IMR-90 (cell line): Measurements from ENCODE around the gene NR1D1. TPM values are rescaled to one million over a fixed set of nuclear protein-coding genes. Genes with fewer than 3 reads are reported as not detected.
A peak's percentile ranks its signal among the peaks of the same experiment; 100 is the strongest.

Source experiments
- ATAC-seq: fragments of 200-7000 bp; cut with Tn5 transposase; 2 replicates; pipeline ENCODE4 v1.9.1; 2020; ENCODE audit warnings: low read depth, mild to moderate bottlenecking, moderate library complexity
- BruUV-seq: library from RNA; stranded (reverse); fragments of 400-500 nt; replicated peaks from 2 replicates; lab custom pipeline; 2021; lab: Mats Ljungman, UMichigan
- CTCF ChIA-PET: fragments of 300-600 bp; formaldehyde crosslinking; extraction: SDS; loops from one replicate; lab custom pipeline; 2021; ENCODE audit warnings: antibody characterized with exemption; lab: Yijun Ruan, JAX
- POLR2A ChIA-PET: fragments of 300-600 bp; sonication (Branson Sonifier 250); formaldehyde crosslinking; loops from one replicate; lab custom pipeline; 2022; ENCODE audit warnings: antibody characterized with exemption; ENCODE audit not compliant: unreplicated experiment; lab: Charles Lee
- DNase-seq: peaks from one replicate; pipeline ENCODE4 v3.0.0; 2013
- H2AFZ ChIP-seq: replicated peaks from 2 replicates; pipeline ENCODE3; 2013; ENCODE audit warnings: low read length, mild to moderate bottlenecking; ENCODE audit not compliant: poor library complexity
- H2AK5ac ChIP-seq: 2 replicates; pipeline ENCODE4 v1.6.1; 2013; ENCODE audit warnings: low read depth, low read length, inconsistent platforms
- H2AK9ac ChIP-seq: replicated peaks from 2 replicates; pipeline ENCODE3; 2013; ENCODE audit warnings: mild to moderate bottlenecking, low read depth, low read length, moderate library complexity; ENCODE audit not compliant: poor library complexity
- H2BK120ac ChIP-seq: 2 replicates; pipeline ENCODE4 v1.6.1; 2013; ENCODE audit warnings: low read depth, low read length, inconsistent platforms
- H2BK15ac ChIP-seq: 3 replicates; pipeline ENCODE4 v1.6.1; 2013; ENCODE audit warnings: low read depth, low read length, inconsistent platforms
- H2BK20ac ChIP-seq: 2 replicates; pipeline ENCODE4 v1.6.1; 2013; ENCODE audit warnings: low read depth, mild to moderate bottlenecking, inconsistent platforms, low read length, moderate library complexity
- H2BK5ac ChIP-seq: 2 replicates; pipeline ENCODE4 v1.6.1; 2013; ENCODE audit warnings: mild to moderate bottlenecking, low read depth, low read length, inconsistent platforms; ENCODE audit not compliant: poor library complexity, severe bottlenecking
- H3K14ac ChIP-seq: replicated peaks from 2 replicates; pipeline ENCODE4 v1.6.1; 2013; ENCODE audit warnings: low read depth, low read length, inconsistent platforms
- H3K18ac ChIP-seq: 2 replicates; pipeline ENCODE4 v1.6.1; 2013; ENCODE audit warnings: low read depth, low read length, control low read depth
- H3K23ac ChIP-seq: 2 replicates; pipeline ENCODE4 v1.6.1; 2013; ENCODE audit warnings: low read depth, low read length, inconsistent platforms
- H3K27ac ChIP-seq: 2 replicates; pipeline ENCODE4 v1.5.1; 2013; ENCODE audit warnings: mild to moderate bottlenecking, control low read depth, low read length; ENCODE audit not compliant: insufficient read depth
- H3K27me3 ChIP-seq: 2 replicates; pipeline ENCODE4 v1.6.1; 2013; ENCODE audit warnings: low read length; ENCODE audit not compliant: control insufficient read depth, insufficient read depth
- H3K36me3 ChIP-seq: 2 replicates; pipeline ENCODE4 v1.6.1; 2013; ENCODE audit warnings: low read length, mixed read lengths; ENCODE audit not compliant: control insufficient read depth, insufficient read depth
- H3K4ac ChIP-seq: 2 replicates; pipeline ENCODE4 v1.6.1; 2013; ENCODE audit warnings: low read depth, low read length, inconsistent platforms
- H3K4me1 ChIP-seq: 2 replicates; pipeline ENCODE4 v1.6.1; 2013; ENCODE audit warnings: low read length, mixed read lengths; ENCODE audit not compliant: control insufficient read depth, insufficient read depth
- H3K4me2 ChIP-seq: 2 replicates; pipeline ENCODE4 v1.6.1; 2013; ENCODE audit warnings: low read depth, mild to moderate bottlenecking, control low read depth, low read length, moderate library complexity
- H3K4me3 ChIP-seq: 2 replicates; pipeline ENCODE4 v1.5.1; 2013; ENCODE audit warnings: low read depth, mild to moderate bottlenecking, control low read depth, low read length, moderate library complexity; ENCODE audit not compliant: insufficient read depth
- H3K56ac ChIP-seq: 2 replicates; pipeline ENCODE4 v1.6.1; 2013; ENCODE audit warnings: low read length, inconsistent platforms; ENCODE audit not compliant: insufficient read depth; ENCODE audit errors: extremely low read depth
- H3K79me1 ChIP-seq, 2 experiments: 2 replicates each; pipeline ENCODE4 v1.6.1; 2013; ENCODE audit warnings: low read length in 2 of 2, inconsistent platforms in 1 of 2, low read depth in 1 of 2
- H3K9ac ChIP-seq: 2 replicates; pipeline ENCODE4 v1.6.1; 2013; ENCODE audit warnings: low read depth, low read length, control low read depth
- H3K9me1 ChIP-seq: 2 replicates; pipeline ENCODE4 v1.6.1; 2013; ENCODE audit warnings: low read length, inconsistent platforms; ENCODE audit not compliant: insufficient read depth
- H3K9me3 ChIP-seq: 2 replicates; pipeline ENCODE4 v1.6.1; 2013; ENCODE audit warnings: low read length; ENCODE audit not compliant: control insufficient read depth, insufficient read depth
- H4K20me1 ChIP-seq: 2 replicates; pipeline ENCODE4 v1.6.1; 2013; ENCODE audit warnings: low read length, inconsistent platforms; ENCODE audit not compliant: insufficient read depth
- H4K5ac ChIP-seq: 2 replicates; pipeline ENCODE4 v1.6.1; 2013; ENCODE audit warnings: mild to moderate bottlenecking, low read depth, low read length, control low read depth
- H4K8ac ChIP-seq, 2 experiments: 2 replicates each; pipeline ENCODE4 v1.6.1; 2013; ENCODE audit warnings: low read depth in 2 of 2, low read length in 2 of 2, control low read depth in 1 of 2, inconsistent platforms in 1 of 2
- H4K91ac ChIP-seq: 2 replicates; pipeline ENCODE4 v1.6.1; 2013; ENCODE audit warnings: low read depth, low read length, inconsistent platforms; ENCODE audit not compliant: insufficient read depth
- CHD1 ChIP-seq: IDR thresholded peaks from 2 replicates; pipeline ENCODE4 v1.6.1; 2012; ENCODE audit warnings: low read depth, low read length, improper control_type of control experiment
- FOS ChIP-seq: fragments of 150-350 bp; IDR thresholded peaks from 2 replicates; pipeline ENCODE4 v1.6.1; 2016; ENCODE audit warnings: low read depth, low read length
- MAZ ChIP-seq: IDR thresholded peaks from 2 replicates; pipeline ENCODE4 v1.6.1; 2012; ENCODE audit warnings: low read depth, mild to moderate bottlenecking, low read length, improper control_type of control experiment, moderate library complexity, borderline replicate concordance
- MXI1 ChIP-seq: IDR thresholded peaks from 2 replicates; pipeline ENCODE4 v1.6.1; 2012; ENCODE audit warnings: low read depth, mild to moderate bottlenecking, low read length, moderate library complexity, borderline replicate concordance
- NFE2L2 ChIP-seq: fragments of 150-350 bp; IDR thresholded peaks from 2 replicates; pipeline ENCODE4 v1.6.1; 2016; ENCODE audit warnings: low read depth, mild to moderate bottlenecking, low read length
- WGBS, 2 experiments: methylation state at CpG; one replicate each; pipeline versions ENCODE4 v1.1.5 to v1.1.7; 2013; ENCODE audit warnings: missing lambda C conversion rate in 2 of 2; ENCODE audit not compliant: insufficient read length in 1 of 2; ENCODE audit errors: extremely low coverage in 2 of 2; 5-methylcytosine and 5-hydroxymethylcytosine counted together
- dilution Hi-C: fragments of 300-500 bp; cut with HindIII; formaldehyde crosslinking; loops from one replicate; pipeline ENCODE4 v1.14.3; 2018; ENCODE audit warnings: low sequenced_read_pairs; ENCODE audit not compliant: unreplicated experiment
- in situ Hi-C: fragments of 300-500 bp; cut with MboI; formaldehyde crosslinking; loops from 3 replicates; pipeline ENCODE4 v1.14.3; 2019; ENCODE audit warnings: low sequenced_read_pairs, inconsistent platforms, mixed read lengths
- intact Hi-C: fragments of 100-400 bp; cut with micrococcal nuclease; formaldehyde crosslinking; loops from 2 replicates; pipeline ENCODE4 v1.10.0; 2022
- polyA plus RNA-seq, 3 experiments: library from polyadenylated mRNA; depleted of rRNA; stranded (reverse); fragments of >200 nt; gene quantifications; 2 replicates each; pipeline ENCODE4 v1.2.3, GENCODE V29; 2012; ENCODE audit warnings: low replicate concordance in 1 of 3
- total RNA-seq: library from RNA; depleted of rRNA; stranded (reverse); fragments of >200 nt; gene quantifications from 2 replicates; pipeline ENCODE4 v1.2.3, GENCODE V29; 2012
- TF ChIP-seq, protein P1 (sequence below): fragments of 150-350 bp; IDR thresholded peaks from 2 replicates; pipeline ENCODE4 v1.6.1; 2016; ENCODE audit warnings: low read depth, mild to moderate bottlenecking, low read length, moderate library complexity, borderline replicate concordance
- TF ChIP-seq, protein P2 (sequence below): conservative IDR thresholded peaks from 2 replicates; pipeline ENCODE4 v1.5.1; 2012; ENCODE audit warnings: mild to moderate bottlenecking, low read depth, low read length, improper control_type of control experiment

Gene NR1D1
- total and polyA plus RNA-seq, 2 of the 4 experiments (the other 2 are of a cell fraction), result 0.36 to 7.2 TPM

DNA sequence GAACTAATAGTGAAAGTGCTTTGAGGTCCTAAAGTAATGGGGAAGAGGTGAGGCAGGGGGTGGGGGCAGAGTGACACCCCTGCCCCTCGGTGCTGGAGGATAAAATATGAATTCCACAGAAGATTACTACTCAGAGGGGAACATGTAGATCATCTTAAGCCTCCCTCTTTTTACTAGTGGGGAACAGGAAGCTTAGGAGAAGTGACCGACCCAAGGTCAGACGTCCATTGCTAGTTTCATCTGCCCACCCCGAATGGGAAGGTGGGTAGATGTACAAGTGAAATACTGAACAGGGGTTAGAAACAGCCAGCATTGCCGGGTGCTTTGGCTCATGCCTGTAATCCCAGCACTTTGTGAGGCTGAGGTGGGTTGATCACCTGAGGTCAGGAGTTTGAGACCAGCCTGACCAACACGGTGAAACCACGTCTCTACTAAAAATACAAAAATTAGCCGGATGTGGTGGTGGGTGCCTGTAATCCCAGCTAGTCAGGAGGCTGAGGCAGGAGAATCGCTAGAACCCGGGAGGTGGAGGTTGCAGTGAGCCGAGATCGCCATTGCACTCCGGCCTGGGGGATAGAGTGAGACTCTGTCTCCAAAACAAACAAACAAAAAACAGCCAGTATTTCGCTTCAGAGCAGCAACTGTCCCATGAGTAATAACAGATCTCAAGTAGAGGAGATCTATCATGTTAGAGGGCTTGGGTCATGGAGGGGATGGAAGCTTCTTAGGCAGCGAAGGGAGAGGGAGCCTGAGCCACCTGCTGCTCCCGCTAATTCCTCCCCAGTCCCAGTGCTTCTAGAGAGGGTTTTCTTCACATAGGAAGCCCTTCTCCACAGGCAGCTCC lies 1.2 kb upstream of the NR1D1 start:
- intact Hi-C loops (no loop called here), dilution Hi-C loops (no loop called here), in situ Hi-C loops (no loop called here)
- H3K9ac ChIP-seq, result no peak overlapping the region
- H2AFZ ChIP-seq, result no peak overlapping the region
- H2AK9ac ChIP-seq, result peak overlapping the region; percentile 4
- peak overlapping the region; percentile 65; the same call in 1 of the 2 replicates for H3K56ac ChIP-seq
- H4K8ac ChIP-seq, result peak overlapping the region in 1 of 2 experiments; percentile 55; a peak in 2 of 4 replicates
- peak overlapping the region; percentile 84 for H3K14ac ChIP-seq
- H2BK15ac ChIP-seq, result peak overlapping the region; percentile 25
- H3K4me1 ChIP-seq, result peaks cover 29% of the 10 kb centered on the region
- BruUV-seq, result no TSS peak
- ATAC-seq (no peak), DNase-seq (no peak)
- H3K9me1 ChIP-seq, result peaks cover 34% of the 10 kb centered on the region
- peak overlapping the region; percentile 88; the same call in 1 of the 2 replicates for H3K4ac ChIP-seq
- H2BK120ac ChIP-seq, result peak overlapping the region; percentile 82
- H3K9me3 ChIP-seq, result no peaks in the 10 kb centered on the region
- H4K20me1 ChIP-seq, result peaks cover 8% of the 10 kb centered on the region; the same call in 1 of the 2 replicates
- ChIA-PET POLR2A (interaction anchor here (1.2 kb wide), 1 partner anchor 47 kb away, joined by 5 read pairs; the partner anchor contains the start of gene MED24), CTCF (interaction anchor here (0.5 to 1.1 kb wide), 2 partner anchors 9 to 65 kb away, joined by 3 to 4 read pairs; no protein-coding TSS in a partner anchor)
- H3K27me3 ChIP-seq, result no peaks in the 10 kb centered on the region
- H4K91ac ChIP-seq, result peak overlapping the region; percentile 48; the same call in 1 of the 2 replicates
- no peak overlapping the region for H3K4me3 ChIP-seq
- H3K23ac ChIP-seq, result peak overlapping the region; percentile 14; the same call in 1 of the 2 replicates
- TF ChIP-seq MXI1, result no peak
- TF ChIP-seq MAZ, result 0 out of 2 replicates have a peak, but pooled peaks have one; percentile 7
- no peak for TF ChIP-seq CHD1
- no peak for TF ChIP-seq FOS
- TF ChIP-seq, protein P1, sequence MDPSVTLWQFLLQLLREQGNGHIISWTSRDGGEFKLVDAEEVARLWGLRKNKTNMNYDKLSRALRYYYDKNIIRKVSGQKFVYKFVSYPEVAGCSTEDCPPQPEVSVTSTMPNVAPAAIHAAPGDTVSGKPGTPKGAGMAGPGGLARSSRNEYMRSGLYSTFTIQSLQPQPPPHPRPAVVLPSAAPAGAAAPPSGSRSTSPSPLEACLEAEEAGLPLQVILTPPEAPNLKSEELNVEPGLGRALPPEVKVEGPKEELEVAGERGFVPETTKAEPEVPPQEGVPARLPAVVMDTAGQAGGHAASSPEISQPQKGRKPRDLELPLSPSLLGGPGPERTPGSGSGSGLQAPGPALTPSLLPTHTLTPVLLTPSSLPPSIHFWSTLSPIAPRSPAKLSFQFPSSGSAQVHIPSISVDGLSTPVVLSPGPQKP, result no peak
- TF ChIP-seq NFE2L2, result no peak
- TF ChIP-seq, protein P2, sequence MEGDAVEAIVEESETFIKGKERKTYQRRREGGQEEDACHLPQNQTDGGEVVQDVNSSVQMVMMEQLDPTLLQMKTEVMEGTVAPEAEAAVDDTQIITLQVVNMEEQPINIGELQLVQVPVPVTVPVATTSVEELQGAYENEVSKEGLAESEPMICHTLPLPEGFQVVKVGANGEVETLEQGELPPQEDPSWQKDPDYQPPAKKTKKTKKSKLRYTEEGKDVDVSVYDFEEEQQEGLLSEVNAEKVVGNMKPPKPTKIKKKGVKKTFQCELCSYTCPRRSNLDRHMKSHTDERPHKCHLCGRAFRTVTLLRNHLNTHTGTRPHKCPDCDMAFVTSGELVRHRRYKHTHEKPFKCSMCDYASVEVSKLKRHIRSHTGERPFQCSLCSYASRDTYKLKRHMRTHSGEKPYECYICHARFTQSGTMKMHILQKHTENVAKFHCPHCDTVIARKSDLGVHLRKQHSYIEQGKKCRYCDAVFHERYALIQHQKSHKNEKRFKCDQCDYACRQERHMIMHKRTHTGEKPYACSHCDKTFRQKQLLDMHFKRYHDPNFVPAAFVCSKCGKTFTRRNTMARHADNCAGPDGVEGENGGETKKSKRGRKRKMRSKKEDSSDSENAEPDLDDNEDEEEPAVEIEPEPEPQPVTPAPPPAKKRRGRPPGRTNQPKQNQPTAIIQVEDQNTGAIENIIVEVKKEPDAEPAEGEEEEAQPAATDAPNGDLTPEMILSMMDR, result no peak
- H3K36me3 ChIP-seq, result peaks cover 10% of the 10 kb centered on the region; the same call in 1 of the 2 replicates
- peak overlapping the region; percentile 71 for H2BK5ac ChIP-seq
- peaks cover 24 to 37% of the 10 kb centered on the region in 2 experiments; a peak in 3 of 4 replicates for H3K79me1 ChIP-seq
- H3K27ac ChIP-seq, result peak overlapping the region; percentile 67; the same call in 1 of the 2 replicates
- WGBS, 2 experiments, result 100% methylated on average over 2 of the region's 16 CpGs; no CpG with 5 or more reads in 1 of the 2 experiments
- peak overlapping the region; percentile 85 for H3K4me2 ChIP-seq
- peak overlapping the region; percentile 15; the same call in 1 of the 2 replicates for H3K18ac ChIP-seq
- H2BK20ac ChIP-seq, result peak overlapping the region; percentile 78; the same call in 1 of the 2 replicates
- H2AK5ac ChIP-seq, result peak overlapping the region; percentile 61
- H4K5ac ChIP-seq, result peak overlapping the region; percentile 19; the same call in 1 of the 2 replicates
